Activated naive CD4-positive, alpha-beta T cell treated with anti-CD3 and anti-CD28 coated beads, Interleukin-2, amount 10 ng/mL, durations not matched to agents 7 days and 5 days (primary cell): ENCODE measurements around the gene PCP4L1.

ENCODE experiments used
- CTCF ChIA-PET: fragments of 350-600 bp; sonication (Branson Sonifier 250); formaldehyde crosslinking; loops from one replicate; lab custom pipeline; 2021; ENCODE audit warnings: antibody characterized with exemption; lab: Charles Lee
- DNase-seq: peaks from one replicate; pipeline ENCODE4 v3.0.0-alpha.2; 2020
- H3K27ac Mint-ChIP-seq: one replicate; pipeline ENCODE4 v1.8.0; 2021; ENCODE audit warnings: mild to moderate bottlenecking, moderate library complexity, mixed read lengths
- H3K27me3 Mint-ChIP-seq: one replicate; pipeline ENCODE4 v1.8.0; 2021; ENCODE audit warnings: mild to moderate bottlenecking, mixed read lengths
- H3K36me3 Mint-ChIP-seq: one replicate; pipeline ENCODE4 v1.8.0; 2021; ENCODE audit warnings: mixed read lengths
- H3K4me1 Mint-ChIP-seq: one replicate; pipeline ENCODE4 v1.8.0; 2021; ENCODE audit warnings: mixed read lengths
- H3K4me3 Mint-ChIP-seq: one replicate; pipeline ENCODE4 v1.8.0; 2021; ENCODE audit warnings: mild to moderate bottlenecking, moderate library complexity, mixed read lengths
- H3K9me3 Mint-ChIP-seq: one replicate; pipeline ENCODE4 v1.8.0; 2021; ENCODE audit warnings: mixed read lengths

PCP4L1 gene

DNA sequence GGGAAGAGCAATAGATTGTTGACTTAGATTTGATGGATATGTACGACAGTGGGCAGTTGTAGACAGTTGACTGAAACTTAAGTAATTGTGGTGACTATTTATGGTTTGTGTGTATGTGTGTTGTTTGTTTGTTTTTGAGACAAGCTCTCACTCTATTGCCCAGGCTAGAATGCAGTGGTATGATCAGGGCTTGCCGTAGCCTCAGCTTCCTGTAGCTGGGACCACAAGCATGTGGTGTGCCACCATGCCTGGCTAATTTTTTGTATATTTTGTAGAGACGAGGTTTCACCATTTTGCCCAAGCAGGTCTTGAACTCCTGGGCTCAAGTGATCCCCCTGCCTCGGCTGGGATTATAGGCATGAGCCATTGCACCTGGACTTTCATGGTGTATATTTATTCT, 65.5 kb downstream of the PCP4L1 start:
- no peak overlapping the region for H3K27ac Mint-ChIP-seq
- H3K9me3 Mint-ChIP-seq = no peaks in the 10 kb centered on the region
- H3K4me1 Mint-ChIP-seq = peaks cover 6% of the 10 kb centered on the region
- H3K4me3 Mint-ChIP-seq = no peak overlapping the region
- peak; percentile 26 for DNase-seq
- H3K27me3 Mint-ChIP-seq = no peaks in the 10 kb centered on the region
- peaks cover 19% of the 10 kb centered on the region for H3K36me3 Mint-ChIP-seq
- CTCF ChIA-PET = no interaction called here

DNA sequence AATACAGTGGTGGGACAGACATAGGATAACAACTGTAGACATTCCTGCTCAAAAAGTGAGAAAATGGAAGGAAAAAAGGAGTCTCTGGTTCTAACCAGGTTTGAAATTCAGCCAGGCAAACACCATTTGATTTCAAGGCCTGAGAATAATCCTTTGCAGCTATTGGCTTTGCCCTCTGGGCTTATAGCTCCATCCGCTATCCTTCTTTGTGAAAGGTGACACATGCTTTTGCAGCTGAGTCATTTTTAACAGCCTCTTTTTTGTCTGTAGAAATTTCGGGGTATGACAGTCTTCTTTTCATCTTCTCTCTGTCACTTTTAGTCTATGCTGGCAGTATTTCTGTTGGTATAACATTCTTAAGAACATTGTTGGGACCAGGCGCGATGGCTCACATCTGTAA, 71.8 kb downstream of the PCP4L1 start:
- H3K9me3 Mint-ChIP-seq = no peaks in the 10 kb centered on the region
- H3K27me3 Mint-ChIP-seq = no peaks in the 10 kb centered on the region
- H3K36me3 Mint-ChIP-seq = peaks cover 48% of the 10 kb centered on the region
- H3K4me1 Mint-ChIP-seq = no peaks in the 10 kb centered on the region
- CTCF ChIA-PET = no interaction called here
- H3K4me3 Mint-ChIP-seq = no peak overlapping the region
- no peak overlapping the region for H3K27ac Mint-ChIP-seq
- no peak for DNase-seq

DNA sequence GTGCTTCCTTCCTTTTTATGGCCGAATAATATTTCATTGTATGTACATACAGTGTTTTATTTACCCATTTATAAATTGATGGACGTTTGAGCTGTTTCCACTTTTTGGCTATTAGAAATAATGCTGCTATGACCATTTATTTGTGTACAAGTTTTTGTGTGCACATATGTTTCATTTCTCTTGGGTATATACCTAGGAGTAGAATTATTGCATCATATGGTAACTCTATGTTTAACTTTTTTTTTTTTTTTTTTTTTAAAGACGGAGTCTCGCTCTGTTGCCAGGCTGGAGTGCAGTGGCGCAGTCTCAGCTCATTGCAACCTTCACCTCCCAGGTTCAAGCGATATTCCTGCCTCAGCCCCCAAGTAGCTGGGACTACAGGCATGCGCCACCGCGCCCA, 74.6 kb downstream of the PCP4L1 start:
- DNase-seq = no peak
- H3K27me3 Mint-ChIP-seq = no peaks in the 10 kb centered on the region
- no peaks in the 10 kb centered on the region for H3K9me3 Mint-ChIP-seq
- H3K4me3 Mint-ChIP-seq = no peak overlapping the region
- no peaks in the 10 kb centered on the region for H3K4me1 Mint-ChIP-seq
- no peak overlapping the region for H3K27ac Mint-ChIP-seq
- H3K36me3 Mint-ChIP-seq = peaks cover 55% of the 10 kb centered on the region
- CTCF ChIA-PET = no interaction called here
